ENCODE data around the gene FRMPD4.

Gene FRMPD4

GRCh38 chrX:12223650-12224049 is 85.4 kb downstream of the FRMPD4 start:
- DNase-seq, result no peak

GRCh38 chrX:12225107-12225506 is 86.8 kb downstream of the FRMPD4 start:
- DNase-seq, result no peak

GRCh38 chrX:12227412-12228041 is 89.3 kb downstream of the FRMPD4 start:
- DNase-seq, result no peak

DNA sequence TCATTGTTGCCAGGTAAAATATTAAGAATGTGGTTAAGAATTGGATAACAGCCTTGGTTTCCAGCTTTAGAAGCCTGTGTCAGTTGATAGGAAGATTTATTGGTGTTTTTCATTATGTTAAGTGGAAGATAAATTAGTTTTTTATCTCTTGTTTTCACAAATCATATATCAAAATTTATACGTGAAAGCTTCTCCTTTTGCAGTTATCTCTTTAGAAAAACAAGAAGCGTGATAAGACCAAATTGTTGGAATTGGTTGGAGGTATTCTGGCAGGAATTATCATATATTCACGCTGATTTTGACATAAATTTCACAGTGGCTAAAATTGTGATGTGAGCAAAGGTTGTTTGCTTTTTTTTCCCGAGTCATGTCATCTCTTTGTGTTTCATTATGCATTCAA is 90.6 kb downstream of the FRMPD4 start:
- no peak for DNase-seq

DNA sequence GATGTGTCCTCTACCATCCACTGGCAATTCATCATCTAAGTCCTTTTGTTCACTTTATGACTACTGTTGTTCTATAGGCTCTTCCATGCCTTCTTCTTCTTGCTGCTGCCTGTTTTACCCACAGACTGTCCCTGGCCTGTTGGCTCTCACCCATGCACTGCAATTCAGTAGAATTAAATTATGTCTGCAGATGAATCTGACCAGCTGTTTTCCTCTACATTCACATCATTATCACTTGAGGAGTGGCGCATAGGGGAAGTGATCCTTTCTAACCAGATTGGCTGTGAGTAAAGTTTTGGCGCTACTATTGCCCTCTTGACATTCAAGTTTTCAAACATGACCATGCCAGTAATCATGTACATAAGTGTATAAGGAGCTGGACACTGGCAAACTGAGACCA is 91.7 kb downstream of the FRMPD4 start:
- no peak for DNase-seq

DNA sequence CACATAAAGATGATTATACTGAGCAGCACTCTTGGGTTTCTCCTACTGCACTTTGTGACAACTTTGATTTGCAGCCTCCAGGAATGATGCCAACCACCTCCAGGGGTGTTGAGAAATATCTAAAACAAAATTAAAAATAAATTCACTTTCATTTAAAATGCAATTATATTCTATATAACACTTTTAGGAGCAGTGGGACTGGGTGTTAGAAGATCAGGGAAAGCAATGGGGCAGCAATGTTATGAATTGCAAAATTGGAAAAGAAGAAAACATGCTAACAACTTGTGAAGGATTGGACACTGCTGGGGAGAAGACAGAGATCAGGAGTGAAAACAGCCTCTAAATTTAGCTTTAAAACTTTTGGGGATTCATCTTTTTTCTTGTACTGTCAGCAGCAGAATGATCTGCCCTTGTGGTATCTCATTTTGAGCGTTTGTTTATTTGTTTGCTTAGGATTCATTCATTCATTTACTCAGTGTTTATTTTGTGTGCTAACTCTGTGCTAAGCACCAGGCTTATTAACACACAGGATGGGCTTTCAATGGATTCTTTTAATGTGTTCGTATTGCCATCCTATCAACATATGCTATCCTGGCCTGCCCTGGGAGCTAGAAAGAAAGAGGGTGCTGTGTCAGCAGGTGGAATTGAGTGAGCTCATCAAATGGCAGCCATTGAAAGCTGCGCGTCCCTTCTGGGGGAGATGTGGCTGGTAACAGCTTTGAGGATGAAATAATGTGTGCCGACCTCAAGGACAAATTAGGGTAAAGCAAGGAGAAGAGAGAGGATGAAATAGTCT is 96.5 kb downstream of the FRMPD4 start:
- DNase-seq, result no peak

- no peak for DNase-seq
Observed at GRCh38 chrX:12236156-12236555, 97.9 kb downstream of the FRMPD4 start.

DNA sequence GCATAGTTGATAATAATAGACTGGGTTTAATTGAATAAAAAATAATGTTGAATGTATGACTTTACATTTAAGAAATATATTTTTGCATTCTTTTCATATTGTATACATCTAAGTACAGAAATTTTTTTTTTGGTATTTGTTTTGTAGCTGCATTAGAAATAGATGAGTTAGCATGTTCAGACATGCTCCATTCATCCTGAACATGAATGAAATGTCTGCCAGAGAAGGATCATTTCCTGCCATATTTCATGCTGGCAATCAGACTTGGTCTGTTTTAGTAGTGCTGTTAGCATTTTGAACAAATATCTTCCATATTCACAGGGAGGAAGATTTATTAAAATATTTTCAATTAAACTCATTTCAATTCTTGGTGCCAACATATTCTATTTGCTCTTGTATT is 98.9 kb downstream of the FRMPD4 start:
- DNase-seq, result no peak

DNA sequence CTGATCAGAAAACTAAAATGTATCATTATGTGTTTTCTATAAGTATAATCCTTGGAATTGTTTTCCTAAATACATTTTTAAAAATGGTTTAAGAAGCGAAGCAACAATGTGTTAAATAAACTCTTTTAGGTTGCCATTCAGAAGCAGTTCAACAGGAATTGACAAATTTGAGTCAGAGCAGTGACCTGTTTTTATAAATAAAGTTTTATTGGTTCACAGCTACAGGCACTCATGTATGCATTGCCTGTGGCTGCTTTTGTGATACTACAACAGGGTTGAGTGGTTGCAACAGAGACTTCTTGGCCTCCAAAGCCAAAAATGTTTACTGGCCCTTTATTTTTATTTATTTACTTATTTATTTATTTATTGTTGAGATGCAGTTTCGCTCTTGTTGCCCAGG is 99.5 kb downstream of the FRMPD4 start:
- DNase-seq, result no peak

DNA sequence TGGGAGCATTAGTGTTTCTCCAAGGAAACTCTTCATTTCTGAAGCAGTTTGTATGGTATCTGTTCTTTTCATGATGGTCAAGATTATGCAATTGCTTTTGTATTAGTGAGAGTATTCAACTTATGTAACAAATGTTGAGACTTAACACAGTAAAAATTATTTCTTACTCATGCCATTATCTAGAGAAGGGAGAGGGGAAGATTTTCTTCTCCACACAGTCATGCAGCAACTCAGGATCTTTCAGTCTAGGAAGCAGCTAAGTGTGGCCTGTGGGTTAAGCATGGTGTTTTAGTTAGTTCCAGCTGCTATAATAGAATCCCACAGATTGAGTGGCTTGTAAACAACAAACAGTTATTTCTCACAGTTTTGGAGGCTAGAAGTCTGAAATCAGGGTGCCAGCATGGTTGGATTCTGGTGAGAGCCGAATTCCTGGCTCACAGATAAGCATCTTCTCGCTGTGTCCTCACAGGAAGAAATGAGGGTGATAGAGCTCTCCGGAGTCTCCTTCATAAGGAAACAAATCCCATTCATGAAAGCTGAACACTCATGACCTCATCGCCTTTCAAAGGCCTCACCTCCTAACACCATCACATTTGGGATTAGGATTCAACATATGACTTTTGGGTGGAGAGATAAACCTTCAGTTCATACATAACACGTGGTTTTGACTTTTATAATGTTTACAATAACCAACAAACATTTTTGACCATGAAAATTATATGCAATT is 101.2 kb downstream of the FRMPD4 start:
- no peak for DNase-seq

DNA sequence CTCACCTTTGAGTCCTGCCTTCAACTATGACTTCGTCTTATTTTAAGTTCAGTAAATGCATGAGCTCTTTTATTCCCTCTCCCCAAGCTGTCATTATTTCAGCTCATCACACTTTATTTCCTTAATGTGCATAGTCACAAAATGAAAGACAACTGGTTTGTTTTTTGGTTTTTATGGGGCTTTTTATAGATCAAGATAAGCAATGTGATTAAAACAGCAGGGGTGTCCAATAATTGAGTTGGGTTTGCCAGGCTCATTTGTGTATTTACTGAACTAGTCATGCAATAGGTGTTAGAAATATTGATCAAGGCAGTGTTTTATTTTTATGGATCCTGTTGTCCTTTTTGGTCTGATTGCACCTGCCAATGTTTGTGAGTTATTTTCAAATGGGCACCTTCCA is 102.2 kb downstream of the FRMPD4 start:
- no peak for DNase-seq

DNA sequence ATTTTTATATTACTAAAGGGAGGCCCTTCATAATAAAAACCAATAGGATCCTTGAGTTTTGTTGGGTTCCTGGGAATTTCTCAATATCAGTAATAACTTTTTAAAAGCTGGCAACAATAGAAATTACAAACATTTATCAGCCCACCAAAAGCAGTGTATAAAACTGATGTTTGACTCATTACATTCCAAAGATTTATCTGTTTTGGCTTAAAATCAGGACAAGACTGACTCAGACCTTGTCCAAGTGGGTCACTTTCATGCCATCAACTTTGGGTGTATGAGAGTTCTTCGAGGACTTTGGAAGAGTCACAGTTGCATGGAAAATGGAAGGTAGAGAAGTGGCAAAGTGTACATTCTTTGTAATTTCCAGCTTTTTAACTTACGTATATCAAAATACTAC is 102.8 kb downstream of the FRMPD4 start:
- DNase-seq, result no peak

- no peak for DNase-seq
Observed at GRCh38 chrX:12245650-12246645, 107.7 kb downstream of the FRMPD4 start.

GRCh38 chrX:12249997-12250396 is 111.7 kb downstream of the FRMPD4 start:
- DNase-seq, result no peak

DNA sequence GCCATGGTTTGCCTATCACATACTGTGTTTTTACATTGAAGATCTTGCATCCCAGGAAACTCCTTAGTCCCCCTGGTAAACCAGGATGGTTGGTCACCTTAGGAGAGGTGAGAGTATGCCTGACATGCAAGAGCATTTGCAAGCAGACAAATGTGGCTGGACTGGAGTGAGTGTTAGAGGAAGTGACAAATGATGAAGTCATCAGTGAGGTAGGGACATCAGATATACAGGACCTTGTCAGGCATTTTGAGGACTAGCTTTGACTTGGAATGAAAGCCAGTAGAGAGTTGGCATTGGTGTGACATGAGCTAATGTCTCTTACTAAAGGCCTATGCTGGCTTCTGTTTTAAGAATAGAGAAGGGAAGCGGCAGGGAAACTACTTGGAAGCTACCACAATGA is 124.9 kb downstream of the FRMPD4 start:
- no peak for DNase-seq

DNA sequence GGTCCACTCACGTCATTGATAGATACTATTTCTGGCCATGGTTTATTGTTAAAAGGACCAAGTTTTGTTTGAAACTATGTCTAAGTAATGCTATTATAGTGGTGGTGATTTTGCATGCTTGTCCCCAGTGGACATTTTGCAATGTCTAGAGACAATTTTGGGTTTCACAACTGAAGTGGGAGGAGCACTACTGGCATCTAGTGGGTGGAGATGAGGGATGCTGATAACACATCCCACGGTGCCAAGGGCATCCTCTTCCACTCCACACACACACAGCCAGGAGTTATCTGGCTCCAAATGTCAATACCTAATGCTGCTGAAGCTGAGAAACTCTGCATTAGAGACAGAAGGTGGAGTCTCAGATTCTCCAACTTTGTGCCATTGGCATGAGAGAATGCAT is 131.2 kb downstream of the FRMPD4 start:
- DNase-seq, result no peak

DNA sequence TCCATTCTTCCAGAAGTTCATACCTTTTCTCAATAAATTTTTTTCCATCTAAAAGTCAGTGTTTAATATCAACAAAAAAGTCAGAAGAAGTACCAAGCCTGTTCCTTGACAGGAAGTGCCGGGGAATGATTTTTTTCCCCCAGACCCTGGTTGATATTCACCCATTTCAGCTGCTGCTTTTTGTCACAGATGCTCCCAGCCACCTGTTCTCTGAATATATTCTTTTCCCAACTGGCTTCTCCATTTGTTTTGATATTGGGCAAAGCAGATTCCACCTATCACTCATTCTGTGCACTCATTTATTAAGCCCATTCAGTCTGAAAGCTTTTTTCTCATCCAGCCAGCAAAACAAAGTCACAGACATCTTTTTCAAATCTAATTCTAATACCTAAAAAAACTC is 139.9 kb downstream of the FRMPD4 start:
- DNase-seq, result no peak

- DNase-seq, result no peak
Observed at GRCh38 chrX:12282991-12283390, 144.7 kb downstream of the FRMPD4 start.

GRCh38 chrX:12292996-12293765 is 154.9 kb downstream of the FRMPD4 start:
- no peak for DNase-seq

- no peak for DNase-seq
Observed at GRCh38 chrX:12297353-12297752, 159.1 kb downstream of the FRMPD4 start.

DNA sequence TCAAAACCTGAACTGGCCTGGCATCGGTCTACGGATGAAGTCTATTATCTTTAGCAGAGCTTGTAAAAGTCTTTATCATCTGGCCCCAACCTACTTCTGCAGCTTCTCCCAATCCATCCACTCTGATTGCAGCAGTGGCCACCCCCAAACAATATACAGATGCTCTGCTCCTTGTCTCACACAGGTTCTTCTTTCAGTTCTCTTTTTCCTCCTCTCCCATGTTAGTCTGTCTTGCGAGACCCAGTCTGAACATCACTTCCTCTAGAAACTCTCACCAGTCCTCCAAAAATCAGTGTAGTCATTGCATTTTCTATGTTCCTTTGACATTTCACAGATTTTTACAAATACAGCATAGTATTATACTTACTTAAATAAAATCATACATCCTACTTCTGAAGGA is 163.0 kb downstream of the FRMPD4 start:
- no peak for DNase-seq

DNA sequence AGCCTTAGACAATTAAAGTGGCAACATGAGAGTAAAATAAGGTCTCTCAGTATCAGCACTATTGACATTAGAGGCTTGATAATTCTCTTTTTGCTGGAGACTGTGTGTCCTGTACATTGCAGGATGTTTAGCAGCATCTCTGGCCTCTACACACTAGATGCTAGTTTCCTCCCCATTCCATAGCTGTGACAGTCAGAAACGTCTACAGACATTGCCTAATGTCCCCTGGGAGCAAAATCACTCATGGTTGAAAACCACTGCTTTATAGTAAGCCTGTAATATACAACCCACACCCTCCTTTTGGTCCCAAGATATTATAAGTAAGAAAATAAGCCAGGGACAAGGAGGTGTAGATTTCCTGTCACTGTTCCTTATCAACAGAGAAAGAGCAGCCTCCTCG is 166.0 kb downstream of the FRMPD4 start:
- DNase-seq, result no peak
